GM08714 (cell line): ENCODE data around the gene SMCO3.

ENCODE experiments used
- H3K4me3 ChIP-seq: fragments of 200-500 bp; sonication (Bioruptor generic); 2 replicates; pipeline ENCODE4 v1.5.1; 2014; ENCODE audit warnings: mild to moderate bottlenecking, low read length, inconsistent platforms
- ZNF274 ChIP-seq: IDR thresholded peaks from 2 replicates; pipeline ENCODE4 v1.6.1; 2012; ENCODE audit warnings: mild to moderate bottlenecking, low read depth, low read length

SMCO3 gene

DNA sequence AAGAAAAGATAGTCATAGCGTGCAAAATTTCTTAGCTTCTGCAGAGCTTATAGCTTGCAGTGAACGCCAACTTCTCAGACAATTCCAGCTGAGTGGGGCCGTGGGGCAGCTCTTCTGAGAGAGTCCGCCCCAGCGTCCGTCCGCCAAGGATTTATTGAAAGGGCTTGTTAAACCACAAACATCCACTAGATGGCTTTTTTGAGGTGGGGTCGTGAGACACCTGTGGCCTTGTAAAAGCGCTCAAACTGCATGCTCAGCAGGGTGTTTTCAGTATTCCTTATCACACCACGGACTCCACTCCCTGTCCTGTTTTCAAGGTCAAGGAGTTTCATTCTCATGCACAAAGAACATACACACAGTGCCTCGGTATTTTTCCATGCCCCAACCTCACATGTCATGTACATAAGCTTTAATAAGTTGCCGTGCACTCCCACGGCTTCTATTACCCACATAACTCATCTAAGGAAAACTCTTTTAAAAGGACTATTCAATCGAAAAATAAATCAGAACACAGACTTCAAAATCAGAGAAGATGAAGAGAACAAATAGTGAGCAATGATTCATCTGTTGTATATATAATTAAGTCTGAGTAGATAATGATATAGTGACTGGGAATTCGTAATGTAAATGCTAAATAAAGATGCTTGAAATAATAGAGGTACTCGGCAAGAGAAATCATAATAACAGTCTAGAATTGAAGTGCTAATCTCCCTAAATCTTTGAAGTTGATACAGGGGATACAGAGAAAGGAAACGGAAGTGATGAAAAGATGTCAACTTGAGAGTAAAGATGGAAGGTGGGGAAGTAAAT, 57.4 kb downstream of the SMCO3 start:
- TF ChIP-seq ZNF274, result no peak
- H3K4me3 ChIP-seq, result no peak overlapping the region
